WTC11 (cell line): ENCODE data around the gene STT3A. TPM values are rescaled to one million over a fixed set of nuclear protein-coding genes. Genes with fewer than 3 reads are reported as not detected.

ENCODE experiments used
- ATAC-seq: fragments of 200-7000 bp; cut with Tn5 transposase; 2 replicates; pipeline ENCODE4 v1.10.0; 2021; ENCODE audit warnings: mild to moderate bottlenecking, moderate library complexity
- CTCF ChIA-PET: fragments of 300-600 bp; sonication (Branson Sonifier 250); formaldehyde crosslinking; loops from one replicate; lab custom pipeline; 2021; ENCODE audit warnings: antibody characterized with exemption; lab: Charles Lee
- POLR2A ChIA-PET: fragments of 350-600 bp; sonication (Branson Sonifier 250); formaldehyde crosslinking; loops from one replicate; lab custom pipeline; 2021; ENCODE audit warnings: antibody characterized with exemption; lab: Charles Lee
- DNase-seq: peaks from one replicate; pipeline ENCODE4 v3.0.0; 2021; ENCODE audit warnings: low spot score
- H3K27ac Mint-ChIP-seq: 2 replicates; pipeline ENCODE4 v1.8.0; 2021; ENCODE audit warnings: mixed read lengths
- H3K27me3 Mint-ChIP-seq: 2 replicates; pipeline ENCODE4 v1.8.0; 2021; ENCODE audit warnings: low read depth, mild to moderate bottlenecking, moderate library complexity, mixed read lengths
- H3K36me3 Mint-ChIP-seq: 2 replicates; pipeline ENCODE4 v1.8.0; 2021; ENCODE audit warnings: mixed read lengths
- H3K4me1 Mint-ChIP-seq: 2 replicates; pipeline ENCODE4 v1.8.0; 2022; ENCODE audit warnings: mixed read lengths
- H3K4me3 Mint-ChIP-seq: 2 replicates; pipeline ENCODE4 v1.8.0; 2021; ENCODE audit warnings: mild to moderate bottlenecking, moderate library complexity, mixed read lengths
- H3K9me3 Mint-ChIP-seq: 2 replicates; pipeline ENCODE4 v1.8.0; 2021; ENCODE audit warnings: mixed read lengths
- ATF2 ChIP-seq: sonication (generic); formaldehyde crosslinking; IDR thresholded peaks from 2 replicates; pipeline ENCODE4 v1.8.1; 2022; ENCODE audit warnings: low read depth, missing genetic modification reagents, borderline replicate concordance
- CREB1 ChIP-seq: sonication (generic); formaldehyde crosslinking; IDR thresholded peaks from 2 replicates; pipeline ENCODE4 v1.8.0; 2023; ENCODE audit warnings: mild to moderate bottlenecking, missing genetic modification reagents
- GTF2I ChIP-seq: fragments of 250-450 bp; sonication (Bioruptor Pico); conservative IDR thresholded peaks from 2 replicates; pipeline ENCODE4 v1.4.0; 2021; ENCODE audit warnings: mild to moderate bottlenecking
- IRF1 ChIP-seq: sonication (generic); formaldehyde crosslinking; IDR thresholded peaks from 2 replicates; pipeline ENCODE4 v1.8.0; 2023; ENCODE audit warnings: missing genetic modification reagents
- IRF2 ChIP-seq: sonication (generic); formaldehyde crosslinking; IDR thresholded peaks from 2 replicates; pipeline ENCODE4 v1.8.0; 2022; ENCODE audit warnings: low read depth, missing genetic modification reagents, borderline replicate concordance
- NFYB ChIP-seq: sonication (generic); formaldehyde crosslinking; conservative IDR thresholded peaks from 2 replicates; pipeline ENCODE4 v1.8.0; 2022; ENCODE audit warnings: low read depth, missing genetic modification reagents
- OVOL2 ChIP-seq: fragments of 250-450 bp; sonication (Bioruptor Pico); IDR thresholded peaks from 2 replicates; pipeline ENCODE4 v1.9.0; 2021; ENCODE audit warnings: mild to moderate bottlenecking, borderline replicate concordance
- RELA ChIP-seq: sonication (generic); formaldehyde crosslinking; IDR thresholded peaks from 2 replicates; pipeline ENCODE4 v1.8.1; 2022; ENCODE audit warnings: missing genetic modification reagents, mild to moderate bottlenecking, borderline replicate concordance
- RORB ChIP-seq: fragments of 250-450 bp; sonication (Bioruptor Pico); IDR thresholded peaks from 2 replicates; pipeline ENCODE4 v1.9.0; 2021; ENCODE audit warnings: mild to moderate bottlenecking
- SMAD3 ChIP-seq: sonication (generic); formaldehyde crosslinking; IDR thresholded peaks from 2 replicates; pipeline ENCODE4 v1.8.0; 2022; ENCODE audit warnings: missing genetic modification reagents, mild to moderate bottlenecking, borderline replicate concordance
- TEAD1 ChIP-seq: sonication (generic); formaldehyde crosslinking; IDR thresholded peaks from 2 replicates; pipeline ENCODE4 v1.8.0; 2022; ENCODE audit warnings: mild to moderate bottlenecking, missing genetic modification reagents
- TEAD4 ChIP-seq: sonication (generic); formaldehyde crosslinking; IDR thresholded peaks from 2 replicates; pipeline ENCODE4 v1.8.0; 2022; ENCODE audit warnings: mild to moderate bottlenecking, missing genetic modification reagents
- TP53 ChIP-seq: sonication (generic); formaldehyde crosslinking; IDR thresholded peaks from 2 replicates; pipeline ENCODE4 v1.8.1; 2023; ENCODE audit warnings: mild to moderate bottlenecking, missing genetic modification reagents
- ZNF396 ChIP-seq: fragments of 250-450 bp; sonication (Bioruptor Pico); IDR thresholded peaks from 2 replicates; pipeline ENCODE4 v1.8.0; 2021; ENCODE audit warnings: mild to moderate bottlenecking, moderate library complexity, borderline replicate concordance
- ZSCAN18 ChIP-seq: fragments of 250-450 bp; sonication (Bioruptor Pico); IDR thresholded peaks from 2 replicates; pipeline ENCODE4 v2.1.2; 2022; ENCODE audit warnings: mild to moderate bottlenecking, moderate library complexity
- total RNA-seq: library from RNA; stranded (reverse); gene quantifications from 3 replicates; pipeline ENCODE4 v1.2.3, GENCODE V29; 2021
- TF ChIP-seq, protein P1 (sequence below): fragments of 250-450 bp; sonication (Bioruptor Pico); IDR thresholded peaks from 2 replicates; pipeline ENCODE4 v1.9.0; 2021; ENCODE audit warnings: moderate library complexity, mild to moderate bottlenecking, inconsistent platforms, borderline replicate concordance
- TF ChIP-seq, protein P2 (sequence below): sonication (generic); formaldehyde crosslinking; IDR thresholded peaks from 2 replicates; pipeline ENCODE4 v1.8.1; 2022; ENCODE audit warnings: missing genetic modification reagents, borderline replicate concordance
- TF ChIP-seq, protein P3 (sequence below): sonication (generic); formaldehyde crosslinking; IDR thresholded peaks from 2 replicates; pipeline ENCODE4 v1.8.1; 2023; ENCODE audit warnings: mild to moderate bottlenecking, missing genetic modification reagents, moderate library complexity

STT3A gene
- total RNA-seq, 1 experiment from 2014 or later: 144 TPM

GRCh38 chr11:125554038-125554437 lies 38.6 kb upstream of the STT3A start:
- DNase-seq (no peak), ATAC-seq (no peak)
- Mint-ChIP-seq H3K27ac (no peak overlapping the region), H3K4me1 (no peaks in the 10 kb centered on the region), H3K27me3 (peaks cover 21% of the 10 kb centered on the region), H3K4me3 (no peak overlapping the region), H3K9me3 (peaks cover 53% of the 10 kb centered on the region), H3K36me3 (peaks cover 42% of the 10 kb centered on the region)
- ChIA-PET POLR2A (no interaction called here), CTCF (no interaction called here)
- no peak for TF ChIP-seq SMAD3 (CRISPR knock-in tag)

- CTCF ChIA-PET: interaction anchor here (1.3 kb wide), 1 partner anchor 10 kb away, joined by 4 read pairs; the partner anchor contains the start of gene EI24
- H3K4me3 Mint-ChIP-seq: no peak overlapping the region
- ATAC-seq (no peak), DNase-seq (no peak)
- no peak for TF ChIP-seq TEAD4 (CRISPR knock-in tag)
- no peak for TF ChIP-seq TP53 (CRISPR knock-in tag)
- TF ChIP-seq, protein P1, sequence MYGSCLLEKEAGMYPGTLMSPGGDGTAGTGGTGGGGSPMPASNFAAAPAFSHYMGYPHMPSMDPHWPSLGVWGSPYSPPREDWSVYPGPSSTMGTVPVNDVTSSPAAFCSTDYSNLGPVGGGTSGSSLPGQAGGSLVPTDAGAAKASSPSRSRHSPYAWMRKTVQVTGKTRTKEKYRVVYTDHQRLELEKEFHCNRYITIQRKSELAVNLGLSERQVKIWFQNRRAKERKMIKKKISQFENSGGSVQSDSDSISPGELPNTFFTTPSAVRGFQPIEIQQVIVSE (CRISPR knock-in tag): no peak
- TF ChIP-seq GTF2I (CRISPR knock-in tag): no peak
- TF ChIP-seq OVOL2 (CRISPR knock-in tag): no peak
- no peak for TF ChIP-seq RELA (CRISPR knock-in tag)
- TF ChIP-seq TEAD1 (CRISPR knock-in tag): no peak
- TF ChIP-seq, protein P2, sequence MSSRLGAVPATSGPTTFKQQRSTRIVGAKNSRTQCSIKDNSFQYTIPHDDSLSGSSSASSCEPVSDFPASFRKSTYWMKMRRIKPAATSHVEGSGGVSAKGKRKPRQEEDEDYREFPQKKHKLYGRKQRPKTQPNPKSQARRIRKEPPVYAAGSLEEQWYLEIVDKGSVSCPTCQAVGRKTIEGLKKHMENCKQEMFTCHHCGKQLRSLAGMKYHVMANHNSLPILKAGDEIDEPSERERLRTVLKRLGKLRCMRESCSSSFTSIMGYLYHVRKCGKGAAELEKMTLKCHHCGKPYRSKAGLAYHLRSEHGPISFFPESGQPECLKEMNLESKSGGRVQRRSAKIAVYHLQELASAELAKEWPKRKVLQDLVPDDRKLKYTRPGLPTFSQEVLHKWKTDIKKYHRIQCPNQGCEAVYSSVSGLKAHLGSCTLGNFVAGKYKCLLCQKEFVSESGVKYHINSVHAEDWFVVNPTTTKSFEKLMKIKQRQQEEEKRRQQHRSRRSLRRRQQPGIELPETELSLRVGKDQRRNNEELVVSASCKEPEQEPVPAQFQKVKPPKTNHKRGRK (CRISPR knock-in tag): no peak
- TF ChIP-seq ATF2 (CRISPR knock-in tag): no peak
- TF ChIP-seq, protein P3, sequence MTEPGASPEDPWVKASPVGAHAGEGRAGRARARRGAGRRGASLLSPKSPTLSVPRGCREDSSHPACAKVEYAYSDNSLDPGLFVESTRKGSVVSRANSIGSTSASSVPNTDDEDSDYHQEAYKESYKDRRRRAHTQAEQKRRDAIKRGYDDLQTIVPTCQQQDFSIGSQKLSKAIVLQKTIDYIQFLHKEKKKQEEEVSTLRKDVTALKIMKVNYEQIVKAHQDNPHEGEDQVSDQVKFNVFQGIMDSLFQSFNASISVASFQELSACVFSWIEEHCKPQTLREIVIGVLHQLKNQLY (CRISPR knock-in tag): no peak
- TF ChIP-seq IRF2 (CRISPR knock-in tag): no peak
- H3K27me3 Mint-ChIP-seq: no peaks in the 10 kb centered on the region; the same call in none of the 2 replicates
- no peaks in the 10 kb centered on the region for H3K4me1 Mint-ChIP-seq
- H3K9me3 Mint-ChIP-seq: peaks cover 14% of the 10 kb centered on the region
- H3K27ac Mint-ChIP-seq: no peak overlapping the region
- POLR2A ChIA-PET: no interaction called here
- peaks cover 3% of the 10 kb centered on the region; the same call in 1 of the 2 replicates for H3K36me3 Mint-ChIP-seq
Observed at GRCh38 chr11:125559888-125560287, 32.8 kb upstream of the STT3A start.

- Mint-ChIP-seq H3K27ac (no peak overlapping the region), H3K4me1 (no peaks in the 10 kb centered on the region), H3K27me3 (no peaks in the 10 kb centered on the region; the same call in none of the 2 replicates), H3K36me3 (peaks cover 3% of the 10 kb centered on the region; the same call in 1 of the 2 replicates), H3K4me3 (no peak overlapping the region), H3K9me3 (peaks cover 10% of the 10 kb centered on the region)
- POLR2A ChIA-PET: no interaction called here
- TF ChIP-seq IRF1 (CRISPR knock-in tag): no peak
- no peak for TF ChIP-seq SMAD3 (CRISPR knock-in tag)
- TF ChIP-seq NFYB: no peak
- TF ChIP-seq CREB1 (CRISPR knock-in tag): no peak
- TF ChIP-seq ZSCAN18 (CRISPR knock-in tag): no peak
- no peak for TF ChIP-seq RORB
- no peak for TF ChIP-seq ZNF396 (CRISPR knock-in tag)
- CTCF ChIA-PET: no interaction called here
- no peak for ATAC-seq
- no peak for DNase-seq
Observed at GRCh38 chr11:125561924-125562323, 30.7 kb upstream of the STT3A start.
